Measurements from ENCODE around the gene TMEM163.

TMEM163 gene

GRCh38 chr2:134435505-134435904 is 283.3 kb downstream of the TMEM163 start:
- H3F3A ChIP-seq (ENCODE audit: control insufficient read depth, insufficient read depth): no peaks in the 10 kb centered on the region
- no peak overlapping the region for H3K27ac ChIP-seq (ENCODE audit: low read depth, low read length)
- no peaks in the 10 kb centered on the region for H3K9me2 ChIP-seq (replicated peaks; ENCODE audit: control insufficient read depth, low read length)
- H3K4me1 ChIP-seq (ENCODE audit: control insufficient read depth, low read length): peaks cover 8% of the 10 kb centered on the region
- no peak overlapping the region for H3K4me3 ChIP-seq (ENCODE audit: low read length)
- no peak for TF ChIP-seq EZH2phosphoT487 (IDR thresholded peaks at IDR 0.05; ENCODE audit: borderline replicate concordance, low read length)
- no peak for TF ChIP-seq CTCF (IDR thresholded peaks at IDR 0.05; ENCODE audit: low read depth, low read length, poor library complexity, severe bottlenecking)
- H3K27me3 ChIP-seq (ENCODE audit: control insufficient read depth, low read length): no peaks in the 10 kb centered on the region
- no peaks in the 10 kb centered on the region for H3K79me2 ChIP-seq (ENCODE audit: control insufficient read depth, low read length)
- no peak overlapping the region for H3K4me2 ChIP-seq (ENCODE audit: low read length)
- H4K20me1 ChIP-seq (ENCODE audit: control insufficient read depth, insufficient read depth, low read depth, low read length): no peaks in the 10 kb centered on the region
- no peaks in the 10 kb centered on the region for H3K9me3 ChIP-seq (ENCODE audit: control insufficient read depth, insufficient read depth, low read length)
- peaks cover 33% of the 10 kb centered on the region for H3K36me3 ChIP-seq (ENCODE audit: control insufficient read depth, low read length)

GRCh38 chr2:134433979-134434378 is 284.8 kb downstream of the TMEM163 start:
- Histone ChIP-seq H3F3A (ENCODE audit: control insufficient read depth, insufficient read depth) (no peaks in the 10 kb centered on the region), H3K9me2 (replicated peaks; ENCODE audit: control insufficient read depth, low read length) (no peaks in the 10 kb centered on the region), H3K27me3 (ENCODE audit: control insufficient read depth, low read length) (no peaks in the 10 kb centered on the region), H4K20me1 (ENCODE audit: control insufficient read depth, insufficient read depth, low read depth, low read length) (no peaks in the 10 kb centered on the region), H3K79me2 (ENCODE audit: control insufficient read depth, low read length) (no peaks in the 10 kb centered on the region), H3K4me3 (ENCODE audit: low read length) (no peak overlapping the region), H3K4me2 (ENCODE audit: low read length) (no peak overlapping the region), H3K4me1 (ENCODE audit: control insufficient read depth, low read length) (peaks cover 8% of the 10 kb centered on the region), H3K27ac (ENCODE audit: low read depth, low read length) (no peak overlapping the region), H3K9me3 (ENCODE audit: control insufficient read depth, insufficient read depth, low read length) (no peaks in the 10 kb centered on the region), H3K36me3 (ENCODE audit: control insufficient read depth, low read length) (peaks cover 42% of the 10 kb centered on the region)
- TF ChIP-seq CTCF (IDR thresholded peaks at IDR 0.05; ENCODE audit: low read depth, low read length, poor library complexity, severe bottlenecking): no peak
- no peak for TF ChIP-seq EZH2phosphoT487 (IDR thresholded peaks at IDR 0.05; ENCODE audit: borderline replicate concordance, low read length)

- TF ChIP-seq EZH2phosphoT487 (IDR thresholded peaks at IDR 0.05; ENCODE audit: borderline replicate concordance, low read length): no peak
- TF ChIP-seq CTCF (IDR thresholded peaks at IDR 0.05; ENCODE audit: low read depth, low read length, poor library complexity, severe bottlenecking): no peak
- Histone ChIP-seq H3K4me3 (ENCODE audit: low read length) (no peak overlapping the region), H3K27ac (ENCODE audit: low read depth, low read length) (no peak overlapping the region), H3F3A (ENCODE audit: control insufficient read depth, insufficient read depth) (no peaks in the 10 kb centered on the region), H4K20me1 (ENCODE audit: control insufficient read depth, insufficient read depth, low read depth, low read length) (no peaks in the 10 kb centered on the region), H3K4me2 (ENCODE audit: low read length) (no peak overlapping the region), H3K4me1 (ENCODE audit: control insufficient read depth, low read length) (peaks cover 8% of the 10 kb centered on the region), H3K36me3 (ENCODE audit: control insufficient read depth, low read length) (peaks cover 39% of the 10 kb centered on the region), H3K9me3 (ENCODE audit: control insufficient read depth, insufficient read depth, low read length) (no peaks in the 10 kb centered on the region), H3K27me3 (ENCODE audit: control insufficient read depth, low read length) (no peaks in the 10 kb centered on the region), H3K9me2 (replicated peaks; ENCODE audit: control insufficient read depth, low read length) (no peaks in the 10 kb centered on the region), H3K79me2 (ENCODE audit: control insufficient read depth, low read length) (no peaks in the 10 kb centered on the region)
Measured at GRCh38 chr2:134433469-134433868, 285.3 kb downstream of the TMEM163 start.

All from DOHH2 (cell line).